Stomach (tissue), 9 donors: ENCODE results near the gene FXYD3. TPM values are rescaled to one million over a fixed set of nuclear protein-coding genes. Genes with fewer than 3 reads are reported as not detected.

ENCODE experiments used
- DNase-seq, 2 donors: peaks; one replicate each; pipeline versions ENCODE4 v3.0.0 to v3.0.0-alpha.2; 2013 to 2019
- H3K27ac ChIP-seq, 5 donors: fragments of 200-600 bp in 4 of 5; sonication (generic) in 4 of 5; one replicate each; pipeline ENCODE4 v1.5.1; 2013 to 2019; ENCODE audit warnings: mild to moderate bottlenecking in 1 of 5, moderate library complexity in 1 of 5
- H3K27me3 ChIP-seq, 3 donors: fragments of 200-600 bp; sonication (generic); one replicate each; pipeline ENCODE4 v1.5.1; 2017 to 2019; ENCODE audit warnings: mixed run types in 1 of 3
- H3K36me3 ChIP-seq, 4 donors: fragments of 200-600 bp; sonication (generic); 1 replicate in 3 of 4; 2 replicates in 1 of 4; pipeline ENCODE4 v1.5.1; 2016 to 2019
- H3K4me1 ChIP-seq, 4 donors: fragments of 200-600 bp; sonication (generic); one replicate each; pipeline ENCODE4 v1.5.1; 2016 to 2019
- H3K4me3 ChIP-seq, 4 donors: fragments of 200-600 bp; sonication (generic) in 3 of 4; one replicate each; pipeline ENCODE4 v1.5.1; 2016 to 2019; ENCODE audit warnings: mild to moderate bottlenecking in 1 of 4
- H3K9me3 ChIP-seq, 4 donors: fragments of 200-600 bp; sonication (generic); one replicate each; pipeline ENCODE4 v1.5.1; 2016 to 2019
- CTCF ChIP-seq, 7 experiments: fragments of 450-650 bp in 4 of 7; fragments of 200-600 bp in 3 of 7; sonication (generic) in 3 of 7; IDR thresholded peaks; one replicate each; pipeline ENCODE4 v1.5.1; 2016 to 2019; ENCODE audit warnings: antibody characterized with exemption in 7 of 7, control low read depth in 2 of 7, mild to moderate bottlenecking in 1 of 7
- EP300 ChIP-seq: sonication (generic); formaldehyde crosslinking; IDR thresholded peaks from one replicate; pipeline ENCODE4 v1.6.1; 2017; ENCODE audit warnings: antibody characterized with exemption
- POLR2A ChIP-seq, 4 donors: fragments of 450-650 bp; IDR thresholded peaks; one replicate each; pipeline ENCODE4 v1.6.1; 2016; ENCODE audit warnings: antibody characterized with exemption in 4 of 4, control low read depth in 2 of 4, mild to moderate bottlenecking in 1 of 4, moderate library complexity in 1 of 4
- POLR2AphosphoS5 ChIP-seq, 3 donors: sonication (generic); formaldehyde crosslinking; IDR thresholded peaks; one replicate each; pipeline ENCODE4 v1.6.1; 2016; ENCODE audit warnings: antibody characterized with exemption in 3 of 3
- WGBS, 5 donors: extraction: QIAGEN DNeasy Blood & Tissue Kit in 3 of 5; methylation state at CpG; one replicate each; pipeline versions ENCODE4 v1.1.5 to v1.1.7; 2013 to 2018; 5-methylcytosine and 5-hydroxymethylcytosine counted together
- intact Hi-C: fragments of 100-400 bp; cut with DNase I; formaldehyde crosslinking; loops from one replicate; pipeline ENCODE4 v1.15.1; 2023; ENCODE audit warnings: low total_unique reads
- polyA plus RNA-seq, 3 donors: library from polyadenylated mRNA; stranded (reverse); fragments of 200-250 nt; gene quantifications; one replicate each; pipeline ENCODE4 v1.2.3, GENCODE V29; 2013
- total RNA-seq, 5 donors: library from RNA; depleted of rRNA; stranded (reverse); fragments of >200 nt; gene quantifications; one replicate each; pipeline versions ENCODE4 v1.1.0 to v1.2.3, GENCODE V29; 2014 to 2016
- donor health status: healthy with polysubstance abuse.
- donor health status: Bipolar disorder and iron deficiency.
- donor health status: healthy.

FXYD3 gene
- total and polyA plus RNA-seq, 8 donors, result 84.8 to 800 (median 441) TPM

DNA sequence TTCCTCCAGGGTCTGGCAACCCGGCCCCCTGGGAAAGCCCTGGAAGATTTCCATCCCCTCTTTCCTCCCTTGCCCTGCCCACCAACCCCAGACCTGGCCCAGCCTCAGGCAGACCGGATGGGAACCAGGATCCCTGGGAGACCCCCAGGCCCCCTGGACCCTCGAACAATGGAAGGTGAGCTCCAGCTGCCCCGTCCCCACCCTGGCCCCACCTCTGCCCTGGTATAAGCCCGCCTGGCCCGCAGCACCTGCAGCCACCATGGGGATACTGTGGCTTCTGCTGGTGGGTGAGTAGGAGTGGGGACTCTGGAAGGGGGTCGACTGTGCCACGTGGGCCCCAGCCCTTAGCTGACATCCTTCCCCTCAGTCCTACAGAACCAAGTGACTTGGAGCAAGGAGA, 41.7 kb upstream of the FXYD3 start:
- 71 to 86% (median 82%) methylated on average over 2 to 8 of the region's 8 CpGs for WGBS, 5 donors
- peaks cover 0 to 9% (median 7%) of the 10 kb centered on the region in 4 donors for H3K9me3 ChIP-seq
- intact Hi-C loops, result no loop called here
- H3K27me3 ChIP-seq, result no peaks in the 10 kb centered on the region
- H3K27ac ChIP-seq, result no peak overlapping the region
- H3K4me1 ChIP-seq, result no peaks in the 10 kb centered on the region
- TF ChIP-seq CTCF (IDR thresholded peaks at IDR 0.05) (no peak), POLR2A (IDR thresholded peaks at IDR 0.05) (no peak)
- no peak for DNase-seq
- no peak overlapping the region for H3K4me3 ChIP-seq
- H3K36me3 ChIP-seq, result no peaks in the 10 kb centered on the region

DNA sequence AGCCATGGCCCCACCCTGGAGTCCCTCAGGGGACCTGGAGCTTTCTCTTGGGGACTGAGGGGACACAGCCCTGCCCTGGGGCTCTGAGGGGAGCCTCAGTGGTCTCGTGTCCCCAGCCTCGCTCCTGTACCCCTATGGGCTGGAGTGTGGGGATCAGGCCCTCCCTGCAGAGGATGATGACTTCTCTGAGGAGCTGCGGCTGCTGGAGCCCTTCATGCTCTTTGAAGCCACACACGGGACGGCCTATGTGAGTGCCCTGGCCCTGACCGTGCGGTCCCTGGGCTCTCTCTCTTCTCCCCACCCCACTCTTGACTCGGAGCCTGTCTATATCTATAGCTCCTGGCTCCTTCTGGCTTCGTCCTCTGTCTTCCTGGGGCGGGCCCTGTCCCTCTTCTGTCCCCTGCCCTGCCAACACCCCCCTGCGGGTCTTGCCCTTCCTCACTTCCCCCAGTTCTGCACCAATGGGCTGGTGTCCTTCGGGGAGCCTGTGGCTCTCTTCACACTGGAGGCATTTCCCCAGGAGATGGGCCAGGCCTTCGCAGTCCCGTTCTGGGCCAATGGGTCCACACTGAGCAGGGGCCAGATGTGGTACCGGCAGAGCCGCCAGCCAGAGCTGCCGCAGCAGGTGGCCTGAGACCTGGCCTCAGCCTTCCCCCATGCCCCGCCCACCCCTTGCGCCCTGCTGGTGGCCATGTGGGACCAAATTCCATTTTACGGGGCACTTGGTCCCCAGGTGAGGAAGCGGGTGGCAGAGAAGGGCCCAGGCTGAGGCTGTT, 41.0 kb upstream of the FXYD3 start:
- intact Hi-C loops, result no loop called here
- TF ChIP-seq CTCF (IDR thresholded peaks at IDR 0.05), result no peak
- no peak for TF ChIP-seq POLR2A (IDR thresholded peaks at IDR 0.05)
- WGBS, 5 donors, result 84 to 94% (median 89%) methylated on average over 11 to 21 of the region's 21 CpGs
- Histone ChIP-seq H3K27me3 (no peaks in the 10 kb centered on the region), H3K36me3 (no peaks in the 10 kb centered on the region), H3K4me1 (no peaks in the 10 kb centered on the region), H3K4me3 (no peak overlapping the region), H3K27ac (no peak overlapping the region), H3K9me3 (peaks cover 0 to 9% (median 7%) of the 10 kb centered on the region in 4 donors)
- no peak for DNase-seq

DNA sequence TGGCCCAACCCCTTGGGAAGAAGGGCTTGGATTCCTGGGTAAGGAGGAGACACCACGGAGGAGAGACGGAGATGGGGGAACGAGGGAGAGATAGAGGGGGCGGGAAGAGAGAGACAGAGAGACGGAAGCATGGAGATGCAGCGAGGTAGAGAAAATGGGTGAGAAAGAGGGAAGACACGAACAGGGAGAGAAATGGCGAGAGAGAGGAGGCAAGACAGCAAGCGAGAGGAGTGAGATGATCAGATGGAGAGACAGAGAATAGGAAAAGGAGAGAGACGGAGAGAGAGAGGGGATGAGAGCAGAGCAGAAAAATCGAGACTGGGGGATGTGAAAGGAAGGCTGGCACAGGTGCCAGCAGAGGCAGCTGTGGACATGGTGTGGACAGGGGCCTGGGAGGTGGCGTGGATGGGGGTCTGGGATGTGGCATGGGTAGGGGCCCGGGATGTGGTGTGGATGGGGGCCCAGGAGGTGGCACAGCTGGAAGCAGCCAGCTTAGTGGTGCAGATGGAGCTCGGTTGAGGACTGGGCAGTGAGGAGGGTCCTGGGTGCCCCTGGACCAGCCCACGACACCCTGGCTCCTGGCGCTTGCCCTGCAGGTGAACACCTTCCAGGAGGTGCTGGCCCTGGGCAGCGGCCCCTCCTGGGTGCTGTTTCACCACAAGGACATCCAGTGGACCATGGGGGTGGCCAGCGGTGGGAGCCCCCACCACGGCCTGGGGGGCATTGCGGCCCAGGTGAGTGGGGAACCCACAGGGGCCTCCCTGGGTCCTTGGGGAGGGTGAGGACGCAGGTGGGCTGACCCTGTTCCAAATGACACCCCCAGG, 40.2 kb upstream of the FXYD3 start:
- Histone ChIP-seq H3K27ac (no peak overlapping the region), H3K4me1 (no peaks in the 10 kb centered on the region), H3K9me3 (peaks cover 0 to 5% (median 3%) of the 10 kb centered on the region in 4 donors), H3K4me3 (no peak overlapping the region), H3K27me3 (no peaks in the 10 kb centered on the region), H3K36me3 (no peaks in the 10 kb centered on the region)
- WGBS, 5 donors, result 87 to 93% (median 90%) methylated on average over 17 to 21 of the region's 21 CpGs
- intact Hi-C loops, result no loop called here
- TF ChIP-seq EP300 (no peak), POLR2A (IDR thresholded peaks at IDR 0.05) (no peak), CTCF (IDR thresholded peaks at IDR 0.05) (no peak), POLR2AphosphoS5 (IDR thresholded peaks at IDR 0.05) (no peak)
- DNase-seq, result no peak

GRCh38 chr19:35076026-35076370, 39.6 kb upstream of the FXYD3 start:
- Histone ChIP-seq H3K36me3 (no peaks in the 10 kb centered on the region), H3K4me3 (no peak overlapping the region), H3K27ac (no peak overlapping the region), H3K9me3 (no peaks in the 10 kb centered on the region), H3K27me3 (no peaks in the 10 kb centered on the region), H3K4me1 (no peaks in the 10 kb centered on the region)
- DNase-seq, result no peak
- no peak for TF ChIP-seq POLR2AphosphoS5 (IDR thresholded peaks at IDR 0.05)
- 78 to 94% (median 87%) methylated on average over 2 to 6 of the region's 6 CpGs; no CpG with 5 or more reads in 1 of the 5 donors for WGBS, 5 donors
- intact Hi-C loops, result no loop called here

- Histone ChIP-seq H3K4me3 (no peak overlapping the region), H3K36me3 (no peaks in the 10 kb centered on the region), H3K27ac (no peak overlapping the region), H3K4me1 (no peaks in the 10 kb centered on the region), H3K9me3 (no peaks in the 10 kb centered on the region), H3K27me3 (no peaks in the 10 kb centered on the region)
- DNase-seq, result no peak
- WGBS, 5 donors, result 60 to 85% (median 70%) methylated on average over 7 to 8 of the region's 8 CpGs
- intact Hi-C loops, result no loop called here
- TF ChIP-seq POLR2AphosphoS5 (IDR thresholded peaks at IDR 0.05) (no peak), CTCF (IDR thresholded peaks at IDR 0.05) (no peak), POLR2A (IDR thresholded peaks at IDR 0.05) (no peak), EP300 (no peak)
Measured at GRCh38 chr19:35076657-35077056, 39.0 kb upstream of the FXYD3 start.
